HFFc6 (cell line): ENCODE data around the gene MAP4K4. TPM values are rescaled to one million over a fixed set of nuclear protein-coding genes. Genes with fewer than 3 reads are reported as not detected.

Source experiments
- DNase-seq: peaks from one replicate; pipeline ENCODE4 v3.0.0-alpha.2; 2018
- H3K27ac Mint-ChIP-seq: 2 replicates; pipeline ENCODE4 v1.8.0; 2020; ENCODE audit warnings: mild to moderate bottlenecking, mixed read lengths
- H3K27me3 Mint-ChIP-seq: 2 replicates; pipeline ENCODE4 v1.8.0; 2021; ENCODE audit warnings: mild to moderate bottlenecking, moderate library complexity, mixed read lengths; ENCODE audit not compliant: insufficient read depth
- H3K36me3 Mint-ChIP-seq: 2 replicates; pipeline ENCODE4 v1.8.0; 2021; ENCODE audit warnings: low read depth, mixed read lengths
- H3K4me1 Mint-ChIP-seq: 2 replicates; pipeline ENCODE4 v1.8.0; 2020; ENCODE audit warnings: low read depth, mixed read lengths
- H3K4me3 Mint-ChIP-seq: 2 replicates; pipeline ENCODE4 v1.8.0; 2020; ENCODE audit warnings: mild to moderate bottlenecking, moderate library complexity, mixed read lengths
- H3K9me3 Mint-ChIP-seq: 2 replicates; pipeline ENCODE4 v1.8.0; 2020; ENCODE audit warnings: mild to moderate bottlenecking, mixed read lengths
- total RNA-seq, 6 experiments: library from RNA; stranded (reverse); fragmentation: NEBNext Ultra II Directional; extraction: Animal tissue kit (Norgen Biotek cat#: 25700); gene quantifications; 2 replicates in 1 of 6; 3 replicates in 5 of 6; pipeline ENCODE4 v1.2.3, GENCODE V29; 2021
- TF ChIP-seq, protein P1 (sequence below): fragments of 200-600 bp; sonication (generic); IDR thresholded peaks from 2 replicates; pipeline ENCODE4 v1.5.0; 2021; ENCODE audit warnings: antibody characterized with exemption, mild to moderate bottlenecking

MAP4K4 gene
- total RNA-seq, 6 experiments from 2014 or later, result 103 to 124 (median 121) TPM

DNA sequence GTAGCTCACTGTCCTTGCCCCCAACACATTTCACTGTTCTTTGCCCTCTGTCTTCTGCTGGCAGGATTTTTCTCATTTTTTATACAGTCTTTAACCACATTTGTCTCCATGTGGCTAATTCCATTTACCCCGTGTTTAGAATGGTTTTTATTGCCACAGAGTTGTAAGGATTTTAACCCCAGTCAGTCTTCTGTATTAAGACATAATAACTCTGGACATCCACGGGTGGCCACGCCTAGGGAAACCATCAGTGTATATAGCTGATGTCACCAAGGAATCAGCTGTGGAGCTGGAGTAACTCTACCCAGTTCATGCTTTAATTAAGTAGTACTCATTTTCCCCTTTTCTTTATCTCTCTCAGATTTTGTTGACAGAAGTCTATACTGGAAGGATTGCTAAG lies 139.8 kb downstream of the MAP4K4 start:
- peaks cover 62% of the 10 kb centered on the region for H3K36me3 Mint-ChIP-seq

DNA sequence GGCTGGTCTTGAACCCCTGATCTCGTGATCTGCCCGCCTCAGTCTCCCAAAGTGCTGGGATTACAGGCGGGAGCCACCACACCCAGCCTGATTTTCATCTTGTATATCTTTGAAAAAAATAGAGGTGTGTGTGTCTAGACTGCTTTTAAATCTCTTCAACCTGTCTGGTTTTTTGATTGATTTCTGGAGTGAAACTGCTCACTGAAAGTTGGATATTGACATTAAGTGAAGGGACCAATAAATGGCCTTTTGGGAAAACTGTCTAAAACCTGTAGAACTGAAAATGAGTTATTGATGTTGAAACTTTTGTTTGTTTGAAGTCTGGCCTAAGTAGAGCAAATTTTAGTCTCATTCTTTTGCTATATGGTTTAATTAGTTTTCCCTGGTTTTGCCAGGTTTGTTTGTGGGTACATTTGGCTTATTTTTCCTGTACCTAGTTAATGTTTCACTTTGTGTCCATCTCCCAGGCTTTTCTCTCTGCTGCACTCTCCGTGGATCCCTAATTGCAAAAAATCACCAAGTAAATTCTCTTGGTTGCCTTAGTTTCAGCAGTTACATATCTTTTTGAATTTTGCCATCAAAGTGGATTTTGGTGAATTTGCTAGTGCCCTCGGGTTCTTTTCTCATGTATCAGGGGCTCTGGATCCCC lies 144.3 kb downstream of the MAP4K4 start:
- DNase-seq, result no peak

More for the DNA sequence above, 139.8 kb downstream of the MAP4K4 start:
- TF ChIP-seq, protein P1, sequence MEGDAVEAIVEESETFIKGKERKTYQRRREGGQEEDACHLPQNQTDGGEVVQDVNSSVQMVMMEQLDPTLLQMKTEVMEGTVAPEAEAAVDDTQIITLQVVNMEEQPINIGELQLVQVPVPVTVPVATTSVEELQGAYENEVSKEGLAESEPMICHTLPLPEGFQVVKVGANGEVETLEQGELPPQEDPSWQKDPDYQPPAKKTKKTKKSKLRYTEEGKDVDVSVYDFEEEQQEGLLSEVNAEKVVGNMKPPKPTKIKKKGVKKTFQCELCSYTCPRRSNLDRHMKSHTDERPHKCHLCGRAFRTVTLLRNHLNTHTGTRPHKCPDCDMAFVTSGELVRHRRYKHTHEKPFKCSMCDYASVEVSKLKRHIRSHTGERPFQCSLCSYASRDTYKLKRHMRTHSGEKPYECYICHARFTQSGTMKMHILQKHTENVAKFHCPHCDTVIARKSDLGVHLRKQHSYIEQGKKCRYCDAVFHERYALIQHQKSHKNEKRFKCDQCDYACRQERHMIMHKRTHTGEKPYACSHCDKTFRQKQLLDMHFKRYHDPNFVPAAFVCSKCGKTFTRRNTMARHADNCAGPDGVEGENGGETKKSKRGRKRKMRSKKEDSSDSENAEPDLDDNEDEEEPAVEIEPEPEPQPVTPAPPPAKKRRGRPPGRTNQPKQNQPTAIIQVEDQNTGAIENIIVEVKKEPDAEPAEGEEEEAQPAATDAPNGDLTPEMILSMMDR, result no peak
- Mint-ChIP-seq H3K27me3 (no peaks in the 10 kb centered on the region), H3K4me1 (peaks cover 31% of the 10 kb centered on the region), H3K9me3 (no peaks in the 10 kb centered on the region), H3K4me3 (no peak overlapping the region), H3K27ac (peak overlapping the region; percentile 25)
- no peak for DNase-seq

DNA sequence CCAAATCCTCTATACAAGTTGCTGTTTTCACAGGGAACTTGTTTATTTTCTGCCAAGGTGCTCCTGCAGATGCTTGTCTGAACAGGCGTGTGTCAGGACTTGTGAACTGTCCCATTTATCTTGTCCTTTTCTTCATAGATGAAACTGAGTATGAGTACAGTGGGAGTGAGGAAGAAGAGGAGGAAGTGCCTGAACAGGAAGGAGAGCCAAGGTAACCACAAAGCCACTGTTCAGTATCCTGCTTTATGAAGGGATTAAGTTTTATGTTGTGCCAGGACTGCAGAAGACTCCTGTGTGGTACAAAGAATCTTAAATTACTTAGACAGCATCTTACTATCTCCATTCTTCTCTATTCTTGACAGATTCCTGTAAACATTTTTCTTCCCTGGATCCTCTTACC lies 145.0 kb downstream of the MAP4K4 start:
- peaks cover 7% of the 10 kb centered on the region for H3K27me3 Mint-ChIP-seq
- DNase-seq, result no peak
- H3K4me3 Mint-ChIP-seq, result peak overlapping the region; percentile 9; the same call in 1 of the 2 replicates
- peak overlapping the region; percentile 76 for H3K27ac Mint-ChIP-seq
- TF ChIP-seq, protein P1, result no peak
- no peaks in the 10 kb centered on the region for H3K9me3 Mint-ChIP-seq
- H3K36me3 Mint-ChIP-seq, result peaks cover 64% of the 10 kb centered on the region
- peaks cover 58% of the 10 kb centered on the region for H3K4me1 Mint-ChIP-seq

More for the DNA sequence above, 144.3 kb downstream of the MAP4K4 start:
- Mint-ChIP-seq H3K27me3 (peaks cover 7% of the 10 kb centered on the region), H3K9me3 (no peaks in the 10 kb centered on the region), H3K36me3 (peaks cover 70% of the 10 kb centered on the region), H3K4me1 (peaks cover 58% of the 10 kb centered on the region), H3K27ac (peak overlapping the region; percentile 76), H3K4me3 (no peak overlapping the region)
- TF ChIP-seq, protein P1, result no peak

DNA sequence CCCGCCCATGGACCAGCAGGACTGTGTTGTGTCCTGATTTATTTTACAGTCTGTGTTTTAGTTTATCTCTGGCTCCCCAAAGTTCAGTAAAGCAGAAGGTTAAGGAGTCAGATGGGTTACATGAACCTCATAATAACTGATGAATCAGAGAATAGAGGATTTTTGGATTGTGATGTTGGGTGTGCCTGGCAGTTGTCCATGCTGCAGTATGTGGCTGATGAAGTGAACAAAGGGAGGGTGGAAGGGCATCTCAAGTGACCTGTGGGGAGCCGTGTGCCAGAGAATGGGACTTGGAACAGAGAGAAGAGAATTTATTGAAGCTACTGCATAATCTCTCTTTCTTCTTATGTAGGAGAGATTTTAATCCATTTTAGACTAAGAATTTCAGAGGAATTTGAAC lies 145.5 kb downstream of the MAP4K4 start:
- DNase-seq, result peak; percentile 44
- Mint-ChIP-seq H3K4me3 (peak overlapping the region; percentile 43), H3K36me3 (peaks cover 58% of the 10 kb centered on the region), H3K9me3 (no peaks in the 10 kb centered on the region), H3K27me3 (peaks cover 7% of the 10 kb centered on the region), H3K4me1 (peaks cover 58% of the 10 kb centered on the region), H3K27ac (peak overlapping the region; percentile 76)
- TF ChIP-seq, protein P1, result no peak

DNA sequence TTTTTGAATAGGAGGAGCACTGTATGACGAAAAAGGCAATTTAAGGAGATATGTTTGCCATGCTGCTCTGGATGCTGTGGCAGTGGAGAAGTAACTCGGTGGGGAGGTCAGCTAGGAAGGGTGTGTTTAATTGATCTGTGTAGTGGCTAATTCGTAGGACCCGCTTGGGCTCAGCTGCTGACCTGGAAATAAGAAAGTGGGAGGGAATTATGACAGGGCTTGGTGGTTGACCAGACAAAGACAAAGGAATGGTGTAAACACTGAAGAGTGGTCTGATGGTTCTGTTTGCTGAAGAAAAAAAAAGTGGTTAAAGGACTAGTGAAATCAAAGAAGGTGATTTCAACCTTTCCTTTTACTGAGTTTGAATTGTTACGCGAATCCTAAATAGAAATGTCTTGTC lies 146.0 kb downstream of the MAP4K4 start:
- Mint-ChIP-seq H3K4me1 (peaks cover 58% of the 10 kb centered on the region), H3K27me3 (peaks cover 7% of the 10 kb centered on the region), H3K27ac (peak overlapping the region; percentile 76), H3K36me3 (peaks cover 54% of the 10 kb centered on the region), H3K9me3 (no peaks in the 10 kb centered on the region), H3K4me3 (peak overlapping the region; percentile 43)
- DNase-seq, result no peak
- TF ChIP-seq, protein P1, result no peak
